MM.1S (cell line): ENCODE data around the gene BTN3A1.

ENCODE experiments used
- CTCF ChIP-seq: fragments of 300-600 bp; sonication (generic); IDR thresholded peaks from 2 replicates; pipeline ENCODE4 v1.5.1; 2016; ENCODE audit warnings: antibody characterized with exemption, low read length, mixed read lengths
- EZH2 ChIP-seq: fragments of 300-600 bp; sonication (generic); optimal IDR thresholded peaks from 2 replicates; pipeline ENCODE3; 2017; ENCODE audit warnings: low read depth, mild to moderate bottlenecking, antibody characterized with exemption, low read length, mixed read lengths

- no peak for TF ChIP-seq CTCF
- TF ChIP-seq EZH2, result no peak
These were observed 22.3 kb upstream of the BTN3A1 start for GRCh38 chr6:26379740-26380139.
